NB4 (cell line): ENCODE measurements around the gene KRT74.

ENCODE experiments used
- DNase-seq: peaks from one replicate; pipeline ENCODE4 v3.0.0; 2010; ENCODE audit warnings: low read depth
- H3K4me3 ChIP-seq: one replicate; pipeline ENCODE4 v1.5.1; 2011; ENCODE audit warnings: mild to moderate bottlenecking, low read depth, low read length, moderate library complexity
- MYC ChIP-seq: IDR thresholded peaks from 2 replicates; pipeline ENCODE4 v1.6.1; 2011; ENCODE audit warnings: low read depth, low read length
- POLR2A ChIP-seq: IDR thresholded peaks from 2 replicates; pipeline ENCODE4 v1.6.1; 2011; ENCODE audit warnings: mild to moderate bottlenecking; ENCODE audit not compliant: insufficient read length; ENCODE audit errors: extremely low read depth
- TF ChIP-seq, protein P1 (sequence below): IDR thresholded peaks from 2 replicates; pipeline ENCODE4 v1.6.1; 2011; ENCODE audit warnings: low read depth, low read length
- TF ChIP-seq, protein P2 (sequence below): IDR thresholded peaks from one replicate; pipeline ENCODE4 v1.5.1; 2012; ENCODE audit warnings: low read depth, low read length

The KRT74 gene

DNA sequence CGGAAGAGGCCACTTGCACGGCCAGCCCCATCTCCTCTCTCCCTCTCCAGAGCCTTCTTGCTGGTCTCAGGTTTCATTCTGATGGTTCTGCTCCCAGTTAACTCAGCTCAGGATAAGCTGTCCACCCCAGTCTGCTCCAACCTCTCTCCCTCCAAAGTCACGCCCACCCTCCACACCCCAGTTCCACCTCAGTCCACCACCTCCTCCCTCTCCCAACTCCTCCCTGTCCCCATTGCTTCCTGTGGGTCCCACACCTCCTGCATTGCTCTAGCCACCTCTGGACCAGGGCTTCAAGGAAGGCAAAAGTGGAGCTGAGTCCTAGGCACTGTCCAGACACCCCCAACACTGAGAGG lies 33.8 kb downstream of the KRT74 start:
- TF ChIP-seq POLR2A: no peak
- TF ChIP-seq, protein P1, sequence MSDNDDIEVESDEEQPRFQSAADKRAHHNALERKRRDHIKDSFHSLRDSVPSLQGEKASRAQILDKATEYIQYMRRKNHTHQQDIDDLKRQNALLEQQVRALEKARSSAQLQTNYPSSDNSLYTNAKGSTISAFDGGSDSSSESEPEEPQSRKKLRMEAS: no peak
- no peak overlapping the region for H3K4me3 ChIP-seq
- DNase-seq: no peak

DNA sequence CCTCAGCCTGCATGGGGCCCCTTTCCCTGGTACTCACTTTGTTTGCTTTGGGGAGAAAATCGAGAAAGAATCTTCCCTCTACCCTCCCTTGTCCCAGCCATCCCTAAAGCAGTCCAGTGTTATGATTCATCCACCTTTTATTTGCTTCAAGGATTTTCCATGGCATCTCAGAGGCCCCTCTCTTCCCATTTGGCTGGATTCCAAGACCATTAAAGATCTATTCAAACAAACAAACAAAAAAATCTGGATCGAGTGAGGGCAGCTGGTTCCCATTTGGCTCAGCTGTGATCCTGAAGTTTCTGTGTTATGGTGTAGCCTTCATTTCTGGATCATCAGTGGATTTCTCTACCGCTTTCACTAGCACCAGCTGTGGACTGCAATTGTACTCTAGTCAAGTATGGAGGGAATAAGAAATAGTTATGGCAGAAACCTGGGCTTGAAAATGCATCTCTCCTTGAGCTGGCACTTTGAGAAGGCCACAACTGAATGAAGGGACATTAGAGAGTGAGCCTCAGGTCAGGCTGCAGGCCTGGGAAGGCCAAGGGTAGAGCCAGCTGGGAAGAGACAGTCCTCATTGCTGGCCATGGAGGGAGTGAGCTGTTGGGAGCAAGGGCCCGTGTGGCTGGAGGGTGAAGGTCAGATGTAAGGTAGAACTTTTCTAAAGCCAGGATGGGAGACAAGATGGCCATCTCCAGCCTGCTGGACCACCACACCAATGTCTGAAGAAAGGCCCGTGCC lies 34.4 kb downstream of the KRT74 start:
- DNase-seq: no peak
- H3K4me3 ChIP-seq: no peak overlapping the region
- TF ChIP-seq, protein P2, sequence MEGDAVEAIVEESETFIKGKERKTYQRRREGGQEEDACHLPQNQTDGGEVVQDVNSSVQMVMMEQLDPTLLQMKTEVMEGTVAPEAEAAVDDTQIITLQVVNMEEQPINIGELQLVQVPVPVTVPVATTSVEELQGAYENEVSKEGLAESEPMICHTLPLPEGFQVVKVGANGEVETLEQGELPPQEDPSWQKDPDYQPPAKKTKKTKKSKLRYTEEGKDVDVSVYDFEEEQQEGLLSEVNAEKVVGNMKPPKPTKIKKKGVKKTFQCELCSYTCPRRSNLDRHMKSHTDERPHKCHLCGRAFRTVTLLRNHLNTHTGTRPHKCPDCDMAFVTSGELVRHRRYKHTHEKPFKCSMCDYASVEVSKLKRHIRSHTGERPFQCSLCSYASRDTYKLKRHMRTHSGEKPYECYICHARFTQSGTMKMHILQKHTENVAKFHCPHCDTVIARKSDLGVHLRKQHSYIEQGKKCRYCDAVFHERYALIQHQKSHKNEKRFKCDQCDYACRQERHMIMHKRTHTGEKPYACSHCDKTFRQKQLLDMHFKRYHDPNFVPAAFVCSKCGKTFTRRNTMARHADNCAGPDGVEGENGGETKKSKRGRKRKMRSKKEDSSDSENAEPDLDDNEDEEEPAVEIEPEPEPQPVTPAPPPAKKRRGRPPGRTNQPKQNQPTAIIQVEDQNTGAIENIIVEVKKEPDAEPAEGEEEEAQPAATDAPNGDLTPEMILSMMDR: no peak
- TF ChIP-seq POLR2A: no peak
- TF ChIP-seq MYC: no peak
- TF ChIP-seq, protein P1: no peak

DNA sequence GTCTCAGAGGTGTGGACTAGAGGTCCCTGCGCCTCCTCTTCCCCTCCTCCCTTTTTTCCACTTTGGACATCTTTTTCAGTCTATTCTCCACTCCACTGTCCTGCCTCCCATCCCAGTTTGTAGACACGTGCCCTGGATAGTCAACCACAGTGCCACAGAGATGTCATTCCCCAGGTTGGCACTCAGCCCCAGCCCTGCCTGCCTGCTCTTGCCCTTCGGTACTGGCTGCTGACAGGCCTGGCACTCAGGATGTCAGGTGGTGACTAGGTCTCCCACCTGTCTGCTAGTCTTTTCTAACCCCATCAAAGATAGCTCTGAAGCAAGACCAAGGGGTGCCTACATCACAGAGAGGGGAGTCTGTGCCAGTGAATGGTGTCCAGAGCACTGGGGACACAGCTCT lies 36.5 kb downstream of the KRT74 start:
- no peak for DNase-seq
- H3K4me3 ChIP-seq: no peak overlapping the region
- TF ChIP-seq, protein P1: no peak
- TF ChIP-seq MYC (no peak), POLR2A (no peak)
- TF ChIP-seq, protein P2: no peak

DNA sequence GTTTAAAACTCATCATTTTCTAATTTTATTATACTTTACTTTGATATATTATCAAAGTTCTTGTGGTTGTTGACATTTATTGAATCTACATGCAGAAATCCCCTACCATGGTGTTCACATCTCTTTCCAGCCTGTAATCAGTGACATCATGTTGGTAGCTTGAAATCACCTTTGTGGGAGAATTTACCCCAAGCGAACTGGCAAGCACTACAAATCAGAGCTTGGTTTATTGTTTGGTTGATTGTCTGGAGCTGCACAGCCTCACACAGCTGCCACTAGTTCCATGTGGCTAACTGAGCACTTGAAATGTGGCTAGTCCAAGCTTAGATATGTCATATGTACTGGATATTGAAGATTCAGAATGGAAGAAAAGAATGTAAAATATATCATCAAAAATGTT lies 38.1 kb downstream of the KRT74 start:
- no peak for DNase-seq
- no peak for TF ChIP-seq MYC
- TF ChIP-seq POLR2A: no peak
- TF ChIP-seq, protein P2: no peak
- TF ChIP-seq, protein P1: no peak

DNA sequence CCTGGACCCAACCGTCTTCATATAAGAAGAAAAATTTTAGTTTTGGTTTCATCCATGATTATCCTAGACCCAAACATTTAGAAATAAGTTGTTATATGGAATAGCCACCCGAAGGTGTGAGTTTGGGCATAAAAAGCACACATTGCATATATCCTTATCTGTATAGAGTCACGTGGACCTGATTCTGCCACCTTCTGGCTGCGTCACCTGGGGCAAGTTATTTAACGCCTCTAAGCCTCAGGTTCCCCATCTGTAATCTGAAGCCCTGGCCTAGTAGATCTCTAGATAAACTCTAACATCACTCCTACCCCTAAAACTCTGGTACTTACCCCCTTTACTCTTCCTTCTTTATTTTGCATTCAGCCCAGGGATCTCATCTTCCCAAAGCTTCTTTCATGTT lies 39.2 kb downstream of the KRT74 start:
- peak; percentile 25 for DNase-seq
- no peak overlapping the region for H3K4me3 ChIP-seq
- TF ChIP-seq, protein P2: peak; percentile 23
- TF ChIP-seq MYC (no peak), POLR2A (no peak)
- TF ChIP-seq, protein P1: peak; percentile 30; the same call in 1 of the 2 replicates

More for the DNA sequence above, 38.1 kb downstream of the KRT74 start:
- H3K4me3 ChIP-seq: no peak overlapping the region

DNA sequence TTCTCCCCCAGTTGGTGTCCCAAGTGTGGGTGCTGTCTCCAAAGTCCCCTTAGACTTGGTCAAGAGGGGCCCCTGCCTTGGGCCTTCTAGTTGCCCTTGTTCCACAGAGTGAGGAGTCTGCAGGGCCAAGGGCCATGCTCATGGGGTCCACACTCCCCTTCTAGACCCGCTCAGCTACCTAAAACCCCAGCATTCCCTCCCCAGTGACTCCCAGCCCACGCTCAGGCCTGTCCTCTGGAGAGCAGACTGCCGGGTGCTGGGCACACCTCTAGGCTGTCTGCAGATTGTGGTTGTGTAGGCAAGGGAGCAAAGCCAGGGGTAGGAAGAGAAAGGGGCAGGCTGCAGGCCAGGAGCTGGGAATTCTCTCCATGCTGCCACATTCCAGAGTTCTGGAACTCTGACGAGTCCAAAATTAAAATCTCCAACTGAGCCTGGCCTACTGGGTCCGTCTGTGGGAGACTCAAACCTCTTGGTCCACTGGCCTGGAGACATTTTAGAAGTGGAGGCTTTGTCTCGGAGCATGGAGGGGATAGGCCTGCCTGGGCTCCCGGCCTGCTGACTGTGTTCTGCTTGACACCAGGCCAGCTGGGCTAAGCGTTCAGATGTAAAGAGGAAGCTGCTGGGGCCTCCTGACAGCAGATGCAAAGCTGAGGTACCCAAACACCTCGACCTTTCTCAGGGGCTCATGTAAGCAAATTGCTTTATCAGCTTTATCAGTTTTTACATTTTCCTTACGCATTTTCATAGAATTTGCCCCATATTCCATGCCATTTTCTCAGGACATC lies 39.8 kb downstream of the KRT74 start:
- TF ChIP-seq, protein P1: no peak
- no peak for TF ChIP-seq MYC
- TF ChIP-seq, protein P2: no peak
- no peak for TF ChIP-seq POLR2A
- no peak for DNase-seq
- H3K4me3 ChIP-seq: no peak overlapping the region
